K562 (cell line): ENCODE results near the gene FILIP1L. TPM values are rescaled to one million over a fixed set of nuclear protein-coding genes. Genes with fewer than 3 reads are reported as not detected.

Experiments
- ATAC-seq: fragments of 200-7000 bp; cut with Tn5 transposase; 3 replicates; pipeline ENCODE4 v1.9.1; 2020; ENCODE audit warnings: moderate library complexity
- BruUV-seq: library from RNA; stranded (reverse); fragments of 400-500 nt; replicated peaks from 2 replicates; lab custom pipeline; 2021; lab: Mats Ljungman, UMichigan
- CTCF ChIA-PET: fragments of 300-600 bp; formaldehyde crosslinking; extraction: SDS; loops from one replicate; lab custom pipeline; 2021; ENCODE audit warnings: low intra/inter-chr PET ratio; lab: Yijun Ruan, JAX
- POLR2A ChIA-PET: fragments of 300-600, 350-650 bp; sonication (Branson Sonifier 250); formaldehyde crosslinking; extraction: SDS; loops from one replicate; lab custom pipeline; 2021; ENCODE audit warnings: antibody characterized with exemption, inconsistent platforms; lab: Yijun Ruan, JAX
- DNase-seq, 4 experiments: peaks; one replicate each; pipeline versions ENCODE4 v3.0.0 to v3.0.0-alpha.2; 2011 to 2018; ENCODE audit warnings: low spot score in 3 of 4, mixed read lengths in 3 of 4; ENCODE audit errors: extremely low read depth in 1 of 4
- FAIRE-seq: peaks from 2 replicates; lab custom pipeline; 2011; peaks lifted over from hg19 to GRCh38; lab: Jason Lieb, UNC
- H2AFZ ChIP-seq: 2 replicates; pipeline ENCODE4 v1.6.0; 2011; ENCODE audit warnings: low read depth, low read length, control low read depth, inconsistent platforms
- H3K27ac ChIP-seq: fragments of 200-600 bp; 3 replicates; pipeline ENCODE4 v1.8.0; 2011; ENCODE audit warnings: low read depth, mild to moderate bottlenecking, control low read depth, inconsistent platforms, low read length, moderate library complexity, mixed read lengths; ENCODE audit errors: extremely low read depth
- H3K27me3 ChIP-seq, 2 experiments: fragments of 300-600 bp in 1 of 2; 2 replicates in 1 of 2; 3 replicates in 1 of 2; pipeline versions ENCODE4 v1.6.0 to v1.8.0; 2011; ENCODE audit warnings: inconsistent platforms in 2 of 2, low read length in 2 of 2, mild to moderate bottlenecking in 1 of 2, mixed read lengths in 1 of 2, moderate library complexity in 1 of 2; ENCODE audit not compliant: control insufficient read depth in 2 of 2, insufficient read depth in 2 of 2
- H3K36me3 ChIP-seq: fragments of 300-600 bp; 3 replicates; pipeline ENCODE4 v1.8.0; 2011; ENCODE audit warnings: mild to moderate bottlenecking, low read length, inconsistent platforms; ENCODE audit not compliant: control insufficient read depth, insufficient read depth
- H3K4me1 ChIP-seq, 2 experiments: fragments of 200-600 bp in 1 of 2; replicated peaks in 1 of 2; 2 replicates in 1 of 2; 3 replicates in 1 of 2; pipeline versions ENCODE4 v1.5.1 to v1.8.0; 2011; ENCODE audit warnings: inconsistent platforms in 2 of 2, low read length in 2 of 2, mild to moderate bottlenecking in 1 of 2, mixed read lengths in 1 of 2, moderate library complexity in 1 of 2; ENCODE audit not compliant: control insufficient read depth in 2 of 2, insufficient read depth in 2 of 2
- H3K4me2 ChIP-seq: 2 replicates; pipeline ENCODE4 v1.6.1; 2011; ENCODE audit warnings: low read length, control low read depth, inconsistent platforms, mixed read lengths; ENCODE audit not compliant: insufficient read depth
- H3K4me3 ChIP-seq: fragments of 200-600 bp; sonication (generic), shearing (Covaris generic); 2 replicates; pipeline ENCODE4 v1.5.1; 2016; ENCODE audit warnings: control low read depth, inconsistent platforms
- H3K79me2 ChIP-seq: fragments of 200-600 bp; 3 replicates; pipeline ENCODE4 v1.8.0; 2011; ENCODE audit warnings: low read length, inconsistent platforms; ENCODE audit not compliant: control insufficient read depth, insufficient read depth
- H3K9ac ChIP-seq, 2 experiments: 2 replicates each; pipeline versions ENCODE4 v1.6.0 to v1.6.1; 2011; ENCODE audit warnings: low read depth in 2 of 2, low read length in 2 of 2, control low read depth in 1 of 2, inconsistent platforms in 1 of 2, mild to moderate bottlenecking in 1 of 2, mixed read lengths in 1 of 2; ENCODE audit not compliant: insufficient read depth in 1 of 2
- H3K9me1 ChIP-seq: one replicate; pipeline ENCODE4 v1.6.0; 2011; ENCODE audit warnings: inconsistent platforms, mild to moderate bottlenecking, low read length, moderate library complexity; ENCODE audit not compliant: control insufficient read depth, insufficient read depth
- H3K9me3 ChIP-seq: replicated peaks from 2 replicates; pipeline ENCODE4 v1.5.1; 2011; ENCODE audit warnings: low read depth, low read length, inconsistent platforms; ENCODE audit not compliant: control insufficient read depth, insufficient read depth
- H4K20me1 ChIP-seq: replicated peaks from 2 replicates; pipeline ENCODE4 v1.6.1; 2011; ENCODE audit warnings: low read length, inconsistent platforms, mixed read lengths; ENCODE audit not compliant: control insufficient read depth, insufficient read depth
- CEBPG ChIP-seq, 3 experiments: fragments of 200-800 bp in 1 of 3; sonication (Bioruptor generic) in 1 of 3; sonication (generic) in 1 of 3; formaldehyde crosslinking in 1 of 3; IDR thresholded peaks in 2 of 3; conservative IDR thresholded peaks in 1 of 3; 2 replicates each; pipeline versions ENCODE4 v1.6.1 to v1.8.0; 2016 to 2022; ENCODE audit warnings: missing compliant biosample characterization in 2 of 3, missing genetic modification characterization in 2 of 3, mild to moderate bottlenecking in 1 of 3, missing genetic modification reagents in 1 of 3
- DIDO1 ChIP-seq: fragments of 450-650 bp; IDR thresholded peaks from 2 replicates; pipeline ENCODE4 v1.6.1; 2016; ENCODE audit warnings: low read depth, missing biosample characterization, missing genetic modification characterization
- GABPB1 ChIP-seq: sonication (generic); formaldehyde crosslinking; IDR thresholded peaks from 2 replicates; pipeline ENCODE4 v1.8.0; 2022; ENCODE audit warnings: mild to moderate bottlenecking, missing genetic modification reagents
- HDAC2 ChIP-seq: fragments of 450-650 bp; IDR thresholded peaks from 2 replicates; pipeline ENCODE4 v1.6.1; 2016; ENCODE audit warnings: mild to moderate bottlenecking
- HNRNPH1 ChIP-seq: fragments of 200-400 bp; formaldehyde crosslinking; optimal IDR thresholded peaks from 2 replicates; pipeline ENCODE3; 2017; ENCODE audit warnings: low read depth, mild to moderate bottlenecking, low read length, moderate library complexity
- ILK ChIP-seq: fragments of 450-650 bp; IDR thresholded peaks from 2 replicates; pipeline ENCODE4 v1.6.1; 2016; ENCODE audit warnings: missing genetic modification characterization, low read depth, mild to moderate bottlenecking, missing compliant biosample characterization, moderate library complexity, borderline replicate concordance
- MCM2 ChIP-seq: fragments of 450-650 bp; IDR thresholded peaks from 2 replicates; pipeline ENCODE4 v1.6.1; 2017; ENCODE audit warnings: low read depth, mild to moderate bottlenecking
- NFIC ChIP-seq: fragments of 450-650 bp; IDR thresholded peaks from 2 replicates; pipeline ENCODE4 v1.6.1; 2017; ENCODE audit warnings: mild to moderate bottlenecking, inconsistent platforms
- NFYB ChIP-seq: IDR thresholded peaks from 2 replicates; pipeline ENCODE4 v1.6.1; 2011; ENCODE audit warnings: mild to moderate bottlenecking, moderate library complexity; ENCODE audit not compliant: insufficient read length; ENCODE audit errors: extremely low read depth
- POLR2AphosphoS2 ChIP-seq: IDR thresholded peaks from 2 replicates; pipeline ENCODE4 v1.6.1; 2012; ENCODE audit warnings: low read length, improper control_type of control experiment
- POLR2B ChIP-seq: fragments of 450-650 bp; IDR thresholded peaks from 2 replicates; pipeline ENCODE4 v1.6.1; 2018; ENCODE audit warnings: low read depth; ENCODE audit not compliant: partially characterized antibody
- POU5F1 ChIP-seq: fragments of 150-350 bp; IDR thresholded peaks from 2 replicates; pipeline ENCODE4 v1.6.1; 2014; ENCODE audit warnings: borderline replicate concordance, low read length, low read depth, mild to moderate bottlenecking; ENCODE audit not compliant: partially characterized antibody
- RAD21 ChIP-seq, 2 experiments: fragments of 250-450 bp in 1 of 2; fragments of 450-650 bp in 1 of 2; sonication (Bioruptor Pico) in 1 of 2; formaldehyde crosslinking in 1 of 2; IDR thresholded peaks in 1 of 2; conservative IDR thresholded peaks in 1 of 2; 2 replicates each; pipeline versions ENCODE4 v1.4.0 to v1.8.0; 2020 to 2022; ENCODE audit warnings: mild to moderate bottlenecking in 2 of 2, moderate library complexity in 1 of 2
- ZNF175 ChIP-seq: fragments of 200-800 bp; sonication (Bioruptor generic); IDR thresholded peaks from 2 replicates; pipeline ENCODE4 v1.6.1; 2016; ENCODE audit warnings: low read depth, mild to moderate bottlenecking, missing genetic modification characterization, missing compliant biosample characterization
- WGBS: fragments of 100-300 bp; shearing (Covaris generic); methylation state at CpG from one replicate; pipeline ENCODE4 v1.1.6; 2016; ENCODE audit warnings: low coverage, mixed read lengths; ENCODE audit not compliant: insufficient coverage; ENCODE audit errors: missing lambda C conversion rate; 5-methylcytosine and 5-hydroxymethylcytosine counted together
- in situ Hi-C: fragments of 300-500 bp; cut with MboI; formaldehyde crosslinking; loops from 4 replicates; pipeline ENCODE4 v1.15.0; 2018; ENCODE audit warnings: inconsistent platforms, mixed read lengths
- intact Hi-C: fragments of 100-400 bp; cut with micrococcal nuclease; formaldehyde crosslinking; loops from 2 replicates; pipeline ENCODE4 v1.14.2; 2022
- polyA plus RNA-seq, 8 experiments: library from polyadenylated mRNA; depleted of rRNA in 4 of 8; stranded (reverse) in 5 of 8; unstranded in 3 of 8; fragments of >200 nt; fragmentation: Nextera tagmentation in 2 of 8; fragmentation: Illumina TruSeq in 1 of 8; extraction: Ambion mirVana in 2 of 8; extraction: Trizol in 1 of 8; gene quantifications; 2 replicates each; pipeline versions ENCODE4 v1.2.1 to v1.2.3, GENCODE V29; 2011 to 2014; ENCODE audit warnings: inconsistent platforms in 1 of 8, missing spikeins in 1 of 8
- total RNA-seq, 7 experiments: library from RNA; depleted of rRNA in 6 of 7; stranded (reverse); fragments of >200 nt in 6 of 7; fragmentation: Illumina TruSeq in 2 of 7; extraction: Trizol in 2 of 7; gene quantifications; 2 replicates each; pipeline versions ENCODE4 v1.2.1 to v1.2.3, GENCODE V29; 2011 to 2021; ENCODE audit warnings: low replicate concordance in 1 of 7
- TF ChIP-seq, protein P1 (sequence below): fragments of 250-450 bp; sonication (Bioruptor Pico); IDR thresholded peaks from 2 replicates; pipeline ENCODE4 v1.5.0; 2021; ENCODE audit warnings: mild to moderate bottlenecking, borderline replicate concordance
- TF ChIP-seq, protein P2 (sequence below): fragments of 250-450 bp; sonication (Bioruptor Pico); IDR thresholded peaks from 2 replicates; pipeline ENCODE4 v1.6.1; 2021; ENCODE audit warnings: mild to moderate bottlenecking
- TF ChIP-seq, protein P3 (sequence below): fragments of 450-650 bp; IDR thresholded peaks from one replicate; pipeline ENCODE4 v1.6.1; 2018; ENCODE audit warnings: mild to moderate bottlenecking, moderate library complexity; ENCODE audit not compliant: partially characterized antibody

FILIP1L gene
- total and polyA plus RNA-seq, 9 of the 15 experiments (the other 6 are each of a cell fraction or from before 2014, with no cell fraction given): 0.50 to 2.1 (median 1.1) TPM

DNA sequence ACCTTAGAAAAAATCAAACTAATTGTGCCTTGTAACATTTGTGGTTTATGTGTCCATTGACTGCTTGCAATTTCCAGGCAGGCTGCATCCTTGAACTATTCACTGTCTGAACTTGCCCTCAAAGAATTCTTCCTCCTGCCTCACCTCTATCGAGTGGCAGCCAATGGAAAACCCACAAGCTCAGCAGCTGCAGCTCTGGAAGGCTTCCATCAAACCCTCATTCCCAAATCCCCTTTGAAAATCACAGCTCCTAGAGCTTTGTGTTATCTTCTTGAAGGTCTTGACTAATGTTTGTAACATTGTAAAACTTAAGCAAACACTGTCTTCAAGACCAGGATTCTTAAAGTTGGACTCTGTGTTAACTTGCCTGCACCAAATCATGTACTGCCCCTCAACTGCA, 81.1 kb downstream of the FILIP1L start:
- ATAC-seq (no peak), DNase-seq (no peak), FAIRE-seq (no peak)
- intact Hi-C loops: no loop called here
- Histone ChIP-seq H3K4me2 (no peak overlapping the region), H3K9me1 (no peaks in the 10 kb centered on the region), H3K4me1 (peaks cover 0 to 22% of the 10 kb centered on the region in 2 experiments; a peak in 2 of 5 replicates), H3K27ac (no peak overlapping the region), H3K4me3 (no peak overlapping the region), H3K79me2 (no peaks in the 10 kb centered on the region), H3K9ac (no peak overlapping the region), H2AFZ (no peak overlapping the region), H3K36me3 (no peaks in the 10 kb centered on the region), H3K9me3 (no peaks in the 10 kb centered on the region), H4K20me1 (peaks cover 4% of the 10 kb centered on the region; the same call in 1 of the 2 replicates), H3K27me3 (no peaks in the 10 kb centered on the region)
- ChIA-PET CTCF (no interaction called here), POLR2A (no interaction called here)
- in situ Hi-C loops: no loop called here
- no peak for TF ChIP-seq ILK
- TF ChIP-seq RAD21 (CRISPR knock-in tag; conservative IDR thresholded peaks at IDR 0.05 in 1 of 2, IDR thresholded peaks at IDR 0.05 in 1 of 2): no peak
- no peak for TF ChIP-seq GABPB1 (CRISPR knock-in tag)
- TF ChIP-seq, protein P1, sequence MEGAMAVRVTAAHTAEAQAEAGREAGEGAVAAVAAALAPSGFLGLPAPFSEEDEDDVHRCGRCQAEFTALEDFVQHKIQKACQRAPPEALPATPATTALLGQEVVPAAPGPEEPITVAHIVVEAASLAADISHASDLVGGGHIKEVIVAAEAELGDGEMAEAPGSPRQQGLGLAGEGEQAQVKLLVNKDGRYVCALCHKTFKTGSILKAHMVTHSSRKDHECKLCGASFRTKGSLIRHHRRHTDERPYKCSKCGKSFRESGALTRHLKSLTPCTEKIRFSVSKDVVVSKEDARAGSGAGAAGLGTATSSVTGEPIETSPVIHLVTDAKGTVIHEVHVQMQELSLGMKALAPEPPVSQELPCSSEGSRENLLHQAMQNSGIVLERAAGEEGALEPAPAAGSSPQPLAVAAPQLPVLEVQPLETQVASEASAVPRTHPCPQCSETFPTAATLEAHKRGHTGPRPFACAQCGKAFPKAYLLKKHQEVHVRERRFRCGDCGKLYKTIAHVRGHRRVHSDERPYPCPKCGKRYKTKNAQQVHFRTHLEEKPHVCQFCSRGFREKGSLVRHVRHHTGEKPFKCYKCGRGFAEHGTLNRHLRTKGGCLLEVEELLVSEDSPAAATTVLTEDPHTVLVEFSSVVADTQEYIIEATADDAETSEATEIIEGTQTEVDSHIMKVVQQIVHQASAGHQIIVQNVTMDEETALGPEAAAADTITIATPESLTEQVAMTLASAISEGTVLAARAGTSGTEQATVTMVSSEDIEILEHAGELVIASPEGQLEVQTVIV: no peak
- TF ChIP-seq, protein P2, sequence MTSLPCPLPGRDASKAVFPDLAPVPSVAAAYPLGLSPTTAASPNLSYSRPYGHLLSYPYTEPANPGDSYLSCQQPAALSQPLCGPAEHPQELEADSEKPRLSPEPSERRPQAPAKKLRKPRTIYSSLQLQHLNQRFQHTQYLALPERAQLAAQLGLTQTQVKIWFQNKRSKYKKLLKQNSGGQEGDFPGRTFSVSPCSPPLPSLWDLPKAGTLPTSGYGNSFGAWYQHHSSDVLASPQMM: no peak
- TF ChIP-seq, protein P3, sequence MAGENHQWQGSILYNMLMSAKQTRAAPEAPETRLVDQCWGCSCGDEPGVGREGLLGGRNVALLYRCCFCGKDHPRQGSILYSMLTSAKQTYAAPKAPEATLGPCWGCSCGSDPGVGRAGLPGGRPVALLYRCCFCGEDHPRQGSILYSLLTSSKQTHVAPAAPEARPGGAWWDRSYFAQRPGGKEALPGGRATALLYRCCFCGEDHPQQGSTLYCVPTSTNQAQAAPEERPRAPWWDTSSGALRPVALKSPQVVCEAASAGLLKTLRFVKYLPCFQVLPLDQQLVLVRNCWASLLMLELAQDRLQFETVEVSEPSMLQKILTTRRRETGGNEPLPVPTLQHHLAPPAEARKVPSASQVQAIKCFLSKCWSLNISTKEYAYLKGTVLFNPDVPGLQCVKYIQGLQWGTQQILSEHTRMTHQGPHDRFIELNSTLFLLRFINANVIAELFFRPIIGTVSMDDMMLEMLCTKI: no peak
- TF ChIP-seq POLR2B: no peak
- TF ChIP-seq HDAC2: no peak
- no peak for TF ChIP-seq NFIC
- no peak for TF ChIP-seq MCM2
- TF ChIP-seq DIDO1 (tag): no peak
- no peak for TF ChIP-seq POLR2AphosphoS2
- no peak for TF ChIP-seq CEBPG (CRISPR knock-in tag; IDR thresholded peaks at IDR 0.05)
- no peak for TF ChIP-seq CEBPG (tag; conservative IDR thresholded peaks at IDR 0.05 in 1 of 2, IDR thresholded peaks at IDR 0.05 in 1 of 2)
- no peak for TF ChIP-seq POU5F1
- no peak for TF ChIP-seq HNRNPH1
- no peak for TF ChIP-seq ZNF175 (CRISPR knock-in tag)
- no peak for TF ChIP-seq NFYB
- WGBS: 60% methylated on average over 1 of the region's 1 CpG
- no TSS peak for BruUV-seq
